NCI-H2196 (cell line): Measurements from ENCODE around the gene IFNLR1.
A peak's percentile ranks its signal among the peaks of the same experiment; 100 is the strongest.

Source experiments
- DNase-seq: peaks from one replicate; lab custom pipeline; 2025; ENCODE audit not compliant: unreplicated experiment; lab: John Stamatoyannopoulos, UW

The IFNLR1 gene

DNA sequence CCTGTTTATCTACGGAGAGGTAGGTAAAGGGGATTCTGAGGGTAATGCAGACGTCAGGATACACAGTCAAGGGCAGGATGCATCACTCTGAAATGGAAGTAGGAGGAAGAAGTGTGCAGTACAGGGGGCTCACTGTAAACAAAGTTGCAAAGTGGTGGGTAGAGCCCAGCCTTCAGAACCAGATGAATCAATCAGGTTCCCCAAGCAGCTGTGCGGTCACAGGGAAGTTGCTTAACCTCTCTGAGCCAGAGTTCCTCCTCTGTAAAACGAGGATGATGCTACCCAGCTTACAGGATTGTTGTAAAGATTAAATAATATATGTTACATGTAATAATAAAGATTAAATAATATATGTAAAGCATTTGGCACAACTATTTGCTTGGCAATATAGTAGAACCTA lies 61.6 kb downstream of the IFNLR1 start:
- DNase-seq = no peak

DNA sequence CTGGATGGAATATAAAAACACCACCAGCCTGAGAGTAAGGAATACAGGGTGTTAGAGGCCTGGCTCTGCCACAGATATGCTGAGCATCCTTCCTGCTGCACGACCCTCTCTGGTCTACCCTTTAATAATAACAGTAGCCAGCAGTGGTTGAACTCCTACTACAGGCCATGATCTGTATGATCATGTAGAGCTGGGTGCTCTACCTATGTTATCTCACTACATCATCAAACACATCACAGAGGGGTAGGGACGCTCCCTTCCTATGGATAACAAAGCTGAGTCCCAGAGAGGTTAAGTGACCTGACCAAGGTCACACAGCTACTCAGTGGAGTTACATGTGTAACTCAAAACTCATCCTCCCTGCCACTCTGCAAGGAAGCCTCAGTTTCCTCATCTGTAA lies 62.1 kb downstream of the IFNLR1 start:
- no peak for DNase-seq

DNA sequence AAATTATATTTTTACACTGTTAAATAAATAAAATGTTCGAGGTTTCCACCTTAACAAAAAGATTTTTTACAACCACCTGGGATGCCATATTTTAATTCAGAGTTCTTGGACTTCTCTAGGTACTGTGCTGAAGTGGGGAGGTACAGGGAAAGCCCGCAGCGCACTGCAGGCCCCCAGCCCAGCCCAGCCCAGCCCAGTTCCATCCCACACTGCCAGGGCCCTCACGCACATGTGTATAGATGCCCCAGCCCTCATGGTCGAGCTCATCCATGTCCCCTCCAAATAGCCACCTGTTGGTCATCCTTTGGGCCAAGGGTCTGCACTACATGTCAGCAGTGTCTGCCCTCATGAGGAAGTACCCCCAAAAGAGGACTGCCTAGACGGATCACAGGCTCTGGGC lies 63.5 kb downstream of the IFNLR1 start:
- no peak for DNase-seq

DNA sequence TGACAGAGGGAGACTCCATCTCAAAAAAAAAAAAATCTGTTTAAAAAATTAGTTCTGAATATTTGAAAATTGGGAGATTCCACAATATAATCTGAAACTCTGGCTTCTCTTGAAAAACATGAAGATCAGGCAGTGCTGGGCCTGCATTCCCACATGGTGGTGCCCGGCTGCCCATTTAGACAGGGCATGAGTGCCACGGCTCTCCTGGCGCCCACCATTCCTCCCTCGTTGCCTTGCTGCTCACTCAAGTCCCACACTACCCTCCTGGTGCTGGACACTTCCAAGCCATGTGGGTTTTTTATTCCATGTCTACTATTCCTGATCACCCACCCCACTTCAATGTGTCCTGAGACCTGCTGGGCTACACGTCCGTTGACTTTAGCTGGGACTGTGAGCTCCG lies 64.3 kb downstream of the IFNLR1 start:
- no peak for DNase-seq

DNA sequence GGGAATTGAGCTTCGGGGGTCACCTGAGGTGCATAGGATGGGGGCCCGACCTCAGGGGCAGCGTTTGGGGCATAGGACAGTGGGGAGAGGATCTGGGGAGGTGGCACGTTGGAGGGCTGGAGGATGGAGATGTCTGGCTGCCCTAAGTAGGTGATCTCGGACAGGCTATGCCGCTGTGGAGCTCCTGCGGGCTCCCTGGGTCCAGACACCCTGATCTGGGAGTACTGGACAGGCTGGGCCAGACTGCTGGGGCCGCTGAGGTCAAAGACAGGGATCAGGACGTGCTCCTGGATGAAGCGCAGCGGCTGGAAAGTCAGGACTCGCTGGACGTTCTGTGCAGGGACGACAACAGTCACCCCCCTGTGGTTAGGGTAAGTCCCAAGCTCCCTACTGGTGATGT lies 65.7 kb downstream of the IFNLR1 start:
- DNase-seq = no peak

DNA sequence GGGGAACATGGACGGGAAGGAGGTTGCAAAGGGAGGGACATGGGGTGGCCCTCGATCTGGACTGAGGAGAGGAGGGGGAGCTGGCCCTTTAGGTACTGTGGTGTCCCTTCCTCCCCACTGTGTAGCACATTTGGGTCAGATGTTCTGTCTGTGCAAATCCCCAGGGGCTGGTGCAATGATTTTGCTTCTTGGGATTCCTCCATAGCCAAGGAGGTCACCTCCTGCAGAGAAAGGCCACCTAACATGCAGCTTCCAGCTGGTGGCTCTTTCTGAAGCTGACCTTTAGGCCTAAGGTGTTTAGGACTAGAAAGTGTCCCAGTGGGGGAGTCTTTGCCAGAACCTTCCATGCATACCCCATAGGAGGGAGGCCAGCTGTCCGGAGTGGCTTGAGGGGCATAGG lies 66.1 kb downstream of the IFNLR1 start:
- DNase-seq = no peak

DNA sequence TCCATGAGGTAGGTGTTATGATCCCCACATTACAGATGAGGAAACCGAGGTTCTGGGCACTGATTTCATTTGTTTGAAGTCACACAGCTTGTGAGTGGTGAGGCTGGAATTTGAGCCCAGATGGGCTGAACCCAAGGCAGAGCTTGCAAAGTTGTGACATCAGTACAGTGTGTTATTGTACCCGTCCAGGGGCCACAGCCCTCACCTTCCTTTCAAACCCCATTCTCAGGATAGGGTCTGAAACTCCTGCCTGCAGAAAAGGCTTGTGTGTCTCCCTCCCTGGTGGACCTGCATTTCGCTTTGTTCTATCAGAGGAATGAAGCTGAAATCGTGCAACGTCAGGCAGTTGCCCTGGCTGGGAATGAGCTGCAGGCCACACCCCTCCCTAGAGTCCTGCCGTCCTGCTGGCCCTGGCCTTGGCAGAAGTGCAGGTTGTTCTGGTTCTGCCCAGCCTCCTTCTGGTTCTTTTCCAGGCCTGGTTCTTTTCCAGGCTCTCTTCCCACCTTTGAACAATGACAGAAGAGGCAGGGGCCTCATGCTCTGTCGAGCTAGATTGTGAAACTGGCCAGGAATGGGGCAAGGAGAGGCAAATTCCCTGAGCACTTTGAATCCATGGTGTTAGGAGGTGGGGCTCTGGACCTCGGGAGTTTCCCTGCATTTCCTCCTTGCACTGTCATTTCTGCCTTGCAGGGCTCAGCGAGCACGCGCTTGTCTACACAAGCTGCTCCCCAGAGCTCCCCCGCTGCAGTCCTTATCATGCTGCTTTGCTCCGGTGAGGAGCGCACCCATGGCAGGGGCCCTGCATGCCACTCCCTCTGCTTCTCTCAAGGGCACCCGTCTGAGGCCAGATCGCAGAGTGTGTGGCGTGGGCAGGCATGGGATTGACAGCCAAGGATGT lies 67.0 kb downstream of the IFNLR1 start:
- DNase-seq = no peak

DNA sequence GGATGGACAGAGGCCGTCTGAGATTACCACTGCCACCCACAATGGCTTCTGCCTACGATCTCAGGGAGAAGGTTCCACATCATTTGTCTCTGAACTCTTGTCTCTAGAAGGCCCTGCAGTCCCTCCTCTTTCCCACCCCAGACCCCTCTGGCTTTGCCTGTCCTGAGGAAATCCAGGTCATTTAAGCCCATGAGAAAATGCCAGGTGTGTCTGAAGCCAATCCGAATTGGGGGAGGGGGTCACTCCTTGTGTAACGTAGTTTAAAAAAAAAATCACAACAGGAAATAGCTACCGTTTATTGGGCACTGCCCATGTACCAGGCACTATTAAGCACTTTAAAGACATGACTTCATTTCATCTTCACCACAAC lies 67.6 kb downstream of the IFNLR1 start:
- no peak for DNase-seq

DNA sequence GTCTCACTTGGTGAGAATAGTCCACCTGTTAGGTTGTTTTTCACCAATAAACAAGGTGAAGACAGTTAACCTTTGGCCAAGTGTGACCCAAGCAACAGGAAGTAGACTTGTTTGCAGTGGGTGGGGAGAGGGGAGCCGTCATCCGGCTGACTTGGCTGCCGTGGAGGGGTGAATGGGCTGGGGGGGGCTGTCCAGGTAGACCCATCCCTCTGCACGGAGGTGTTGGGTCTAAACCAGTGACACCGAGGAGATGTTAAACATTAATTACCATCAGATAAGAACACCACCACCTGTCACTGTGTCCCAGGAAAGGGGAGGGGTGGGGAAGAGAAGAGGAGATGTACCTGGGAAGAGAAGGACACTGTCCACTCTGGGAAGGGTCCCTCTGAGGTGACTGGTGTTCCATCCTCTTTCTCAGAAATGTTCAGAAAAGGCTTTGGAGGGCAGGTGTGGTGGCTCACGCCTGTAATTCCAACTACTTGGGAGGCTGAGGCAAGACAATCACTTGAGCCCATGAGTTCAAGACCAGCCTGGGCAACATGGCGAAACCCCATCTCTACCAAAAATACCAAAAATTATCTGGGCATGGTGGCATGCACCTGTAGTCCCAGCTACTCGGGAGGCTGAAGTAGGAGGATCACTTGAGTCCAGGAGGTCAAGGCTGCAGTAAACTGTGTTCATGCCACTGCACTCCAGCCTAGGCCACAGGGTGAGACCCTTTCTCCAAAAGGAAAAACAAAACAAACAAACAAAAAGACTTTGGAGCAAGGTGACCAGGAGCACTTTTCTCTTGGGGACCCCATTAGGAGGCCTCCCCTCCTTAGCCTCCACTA lies 68.5 kb downstream of the IFNLR1 start:
- no peak for DNase-seq

DNA sequence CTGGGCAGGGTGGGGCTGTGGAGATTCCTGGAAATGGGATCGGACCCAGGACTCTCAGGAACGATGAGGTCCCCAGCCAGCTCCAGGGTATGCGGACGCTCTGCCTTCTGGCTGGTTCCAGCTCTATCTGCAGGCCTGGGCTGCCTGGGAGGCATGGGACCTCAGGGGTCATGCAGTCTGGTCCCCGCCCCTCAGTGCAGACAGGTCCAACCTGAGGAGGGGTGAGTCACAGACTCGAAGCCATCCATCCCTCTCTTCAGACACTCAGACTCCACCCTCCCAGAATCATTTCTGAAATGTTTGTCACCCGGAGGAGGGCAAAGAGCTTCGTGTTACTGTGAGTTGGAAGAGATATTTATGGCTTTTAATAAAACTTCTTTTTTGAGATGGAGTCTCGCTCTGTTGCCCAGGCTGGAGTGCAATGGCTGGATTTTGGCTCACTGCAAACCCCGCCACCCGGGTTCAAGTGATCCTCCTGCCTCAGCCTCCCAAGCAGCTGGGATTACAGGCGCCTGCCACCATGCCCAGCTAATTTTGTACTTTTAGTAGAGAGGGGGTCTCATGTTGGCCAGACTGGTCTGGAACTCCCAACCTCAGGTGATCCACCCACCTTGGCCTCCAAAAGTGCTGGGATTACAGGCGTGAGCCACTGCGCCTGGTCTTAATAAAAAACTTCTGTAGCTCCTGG lies 69.2 kb downstream of the IFNLR1 start:
- no peak for DNase-seq

DNA sequence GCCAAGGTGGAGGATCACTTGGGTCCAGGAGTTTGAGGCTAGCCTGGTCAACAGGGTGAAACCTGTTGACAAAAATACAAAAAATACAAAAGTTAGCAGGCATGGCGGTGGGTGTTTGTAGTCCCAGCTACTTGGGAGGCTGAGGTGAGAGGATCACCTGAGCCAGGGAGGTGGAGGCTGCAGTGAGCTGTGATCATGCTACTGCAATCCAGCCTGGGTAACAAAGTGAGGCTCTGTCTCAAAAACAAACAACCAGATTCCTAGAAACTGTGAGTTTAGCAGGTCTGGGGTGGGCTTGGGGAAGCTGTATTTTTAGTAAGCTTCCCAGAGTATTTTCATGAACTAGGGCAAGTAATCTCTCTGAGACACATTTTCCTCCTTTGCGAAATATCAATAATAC lies 70.0 kb downstream of the IFNLR1 start:
- no peak for DNase-seq

DNA sequence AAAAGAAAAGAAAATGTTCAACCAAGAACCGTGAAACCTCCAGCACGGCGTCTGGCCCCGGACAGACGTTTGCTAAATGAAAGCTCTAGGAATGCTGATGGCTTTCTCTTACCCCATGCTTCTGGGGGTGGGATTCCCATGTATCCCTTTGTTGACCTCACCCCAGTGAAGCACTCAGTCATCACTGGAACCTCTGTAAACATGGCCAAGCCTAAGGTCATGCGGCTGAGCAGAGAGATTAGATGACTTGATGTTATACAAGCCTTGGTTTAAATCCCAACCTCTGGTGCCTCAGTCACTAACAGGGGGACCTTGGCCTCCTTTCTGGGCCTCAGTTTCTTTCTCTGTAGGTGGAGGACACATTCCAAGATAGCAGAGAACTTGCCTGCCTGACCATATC lies 72.3 kb downstream of the IFNLR1 start:
- no peak for DNase-seq

DNA sequence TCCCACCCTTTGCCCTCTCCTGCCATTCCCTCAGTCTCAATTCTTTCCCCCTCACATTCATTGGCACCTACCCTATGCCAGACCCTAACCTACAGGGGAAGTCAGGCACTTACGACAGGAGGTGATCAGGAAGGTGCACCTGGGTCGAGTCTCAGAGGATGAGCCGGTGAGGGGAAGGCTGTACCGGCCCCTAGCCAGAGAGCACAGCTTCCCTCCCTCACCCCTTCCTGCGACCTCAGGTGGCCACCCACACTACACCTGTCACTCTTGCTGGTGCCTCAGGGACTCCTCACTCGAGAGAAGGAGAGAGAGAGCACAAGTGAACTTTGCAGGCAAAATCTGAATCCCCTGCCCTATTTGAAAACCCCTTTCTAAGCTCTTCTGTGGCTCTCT lies 73.5 kb downstream of the IFNLR1 start:
- DNase-seq = no peak

DNA sequence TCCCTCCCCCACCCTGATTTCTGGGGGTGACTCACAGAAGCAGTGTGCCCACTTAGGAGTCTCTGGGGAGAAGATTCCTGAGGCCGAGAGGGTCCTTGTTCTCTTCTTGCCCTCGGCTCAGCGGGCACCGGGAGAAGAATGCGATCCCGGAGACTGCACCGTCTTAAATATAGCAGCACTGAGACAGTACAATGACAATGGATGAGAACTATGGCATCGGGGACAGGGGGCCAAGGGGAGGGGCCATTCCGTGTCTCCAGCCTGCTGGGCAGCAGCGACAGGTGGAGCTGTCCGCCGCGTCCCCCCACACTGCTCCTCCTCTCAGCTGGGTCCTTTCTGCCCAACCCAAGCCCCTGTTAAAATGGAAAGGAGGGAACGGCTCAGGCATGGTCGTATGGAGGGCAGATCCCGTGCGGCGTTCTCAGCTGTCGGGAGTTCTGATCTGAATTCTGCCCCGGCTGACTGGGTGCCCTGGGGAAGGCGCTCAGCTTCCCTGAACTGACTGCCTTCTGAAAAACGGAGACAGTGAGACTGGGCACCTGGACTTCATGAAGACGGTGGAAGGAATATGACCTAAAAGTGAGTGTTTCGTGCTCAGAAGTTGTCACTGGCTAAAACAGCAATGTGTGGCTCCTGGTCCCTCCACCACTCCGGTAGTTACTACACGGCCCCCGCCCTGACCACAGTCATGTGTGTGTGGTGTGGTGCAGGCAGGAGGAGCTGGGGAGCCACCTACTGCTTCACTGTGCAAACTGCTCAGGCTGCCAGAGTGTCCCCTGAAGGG lies 74.9 kb downstream of the IFNLR1 start, which contains the start of gene MYOM3:
Gene MYOM3, minus strand, starts transcription at position 140 of the 784 bp plus-strand sequence. CDS start 3,499 bp downstream, outside the sequence.
- peak; percentile 19 for DNase-seq

DNA sequence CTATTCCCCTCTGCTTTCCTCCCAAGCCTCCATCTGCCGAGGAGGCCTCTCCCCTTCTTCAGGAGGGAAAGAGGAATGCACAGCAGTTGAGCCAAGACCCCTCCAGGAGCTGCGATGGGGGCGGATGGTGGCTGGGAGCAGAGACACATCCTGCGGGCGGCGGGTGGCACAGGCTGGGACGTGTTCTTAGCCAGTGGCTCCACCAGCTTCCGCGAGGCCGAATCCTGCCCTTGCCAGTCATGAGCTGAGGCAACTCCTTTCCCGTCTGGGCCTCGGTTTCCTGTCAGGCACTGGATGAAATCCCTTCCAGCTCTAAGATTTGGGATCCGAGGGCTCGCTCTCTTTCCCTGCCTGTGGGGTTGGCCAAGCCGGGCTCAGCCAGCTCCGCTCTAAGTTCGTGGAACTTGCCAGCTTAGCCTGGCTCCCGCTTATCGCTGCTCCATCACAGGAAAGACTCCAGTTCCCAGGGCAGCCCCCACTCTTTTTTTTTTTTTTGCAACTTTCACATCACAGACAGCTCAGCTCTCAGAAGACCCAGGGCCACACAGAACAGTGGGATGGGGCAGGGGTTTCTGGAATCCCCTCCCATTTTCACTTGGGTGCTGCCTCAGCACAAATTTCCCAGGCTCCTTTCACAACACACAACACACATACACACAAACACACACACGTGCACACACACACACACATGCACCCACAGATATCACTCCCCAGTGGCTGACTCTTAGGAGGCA lies 75.7 kb downstream of the IFNLR1 start:
- no peak for DNase-seq

DNA sequence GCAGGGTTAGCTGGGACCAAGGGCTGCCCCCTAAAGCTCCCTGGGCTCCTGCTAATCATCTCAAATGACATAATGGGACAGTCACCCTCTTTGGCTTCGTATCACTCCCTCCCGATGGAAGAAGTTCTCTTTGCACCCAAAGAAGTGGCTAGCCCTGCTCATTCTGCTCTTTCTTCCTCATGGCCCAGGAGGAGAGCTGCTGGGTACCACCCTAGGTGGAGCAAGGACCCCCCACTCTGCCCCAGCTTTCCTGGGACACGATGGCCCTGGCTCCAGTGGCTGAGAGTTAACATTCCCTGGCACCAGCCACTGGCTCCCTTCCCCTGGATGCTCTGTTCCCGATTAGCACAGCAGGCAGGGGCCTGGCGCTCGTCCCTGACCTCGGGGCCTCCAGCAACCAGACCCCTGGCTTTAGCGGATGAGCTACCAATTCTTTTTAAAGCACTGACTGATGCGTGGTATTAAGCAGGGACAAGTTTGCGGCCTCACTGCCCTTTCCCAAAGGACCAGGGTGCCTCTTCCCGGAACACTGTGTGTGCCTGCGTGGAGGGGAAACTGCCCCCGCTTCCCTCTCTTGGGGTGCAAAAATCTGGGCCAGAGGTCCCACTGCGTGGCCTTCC lies 76.3 kb downstream of the IFNLR1 start:
- DNase-seq = no peak

DNA sequence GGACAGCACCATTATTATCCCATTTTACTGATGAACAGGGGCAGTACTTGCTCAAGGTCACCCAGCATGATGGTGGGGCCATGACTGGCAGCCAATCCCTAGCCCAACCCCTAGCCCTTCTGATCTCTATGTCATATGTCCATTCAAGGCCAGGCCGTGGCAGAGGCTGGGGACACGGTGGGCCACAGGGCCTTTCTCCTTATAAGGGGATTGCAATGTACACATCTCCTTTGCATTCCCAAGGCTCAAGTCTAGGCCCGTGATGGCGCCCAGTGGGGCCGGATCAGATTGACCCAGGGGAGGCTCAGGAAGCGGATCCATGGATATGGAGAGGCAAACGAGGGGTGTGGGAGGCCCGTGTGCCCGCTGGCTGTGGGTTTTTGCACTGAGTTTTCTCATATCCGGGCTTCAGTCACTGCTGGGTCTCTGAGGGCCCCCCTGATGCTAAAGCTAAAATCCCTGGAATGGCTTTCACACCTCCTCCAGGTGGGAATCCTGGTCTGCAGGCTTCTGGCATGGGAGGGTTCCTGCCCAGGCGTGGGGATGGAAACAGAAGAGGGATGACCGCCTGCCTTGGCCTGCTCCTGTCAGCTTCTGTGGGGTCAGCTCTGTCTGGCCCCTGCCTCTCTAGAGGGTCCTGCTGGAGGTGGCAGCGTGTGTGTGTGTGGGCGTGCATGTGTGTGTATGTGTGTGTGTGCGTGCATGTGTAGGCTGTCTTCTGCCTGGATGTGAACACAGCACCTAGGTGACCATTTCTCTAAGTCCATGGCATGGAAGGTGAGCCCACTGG lies 77.2 kb downstream of the IFNLR1 start:
- DNase-seq = no peak

DNA sequence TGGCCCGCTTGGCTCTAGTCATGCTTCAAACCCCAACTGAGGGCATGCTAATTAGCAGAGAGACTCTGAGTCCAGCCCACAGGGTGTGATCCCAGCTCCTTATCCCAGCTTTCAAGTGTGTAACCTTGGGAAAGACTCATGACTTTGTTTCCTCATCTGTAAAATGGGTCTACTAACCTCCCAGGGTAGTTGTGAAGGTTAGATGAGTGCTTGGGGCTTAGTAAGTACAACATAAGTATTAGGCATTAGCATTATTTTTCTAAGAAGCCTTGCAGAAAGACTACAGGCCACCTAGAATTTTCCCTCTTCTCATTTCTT lies 78.0 kb downstream of the IFNLR1 start:
- DNase-seq = no peak
